22Rv1 (cell line): ENCODE measurements around the gene CD74.
"Not testable (repeated sequence)": the region's sequence is repeated elsewhere in the genome, so short reads cannot be mapped to it uniquely, and the experiment has no call there.

Source experiments
- ZFX ChIP-seq: fragments of 450-650 bp; IDR thresholded peaks from 2 replicates; pipeline ENCODE4 v1.6.1; 2017; ENCODE audit warnings: antibody characterized with exemption, borderline replicate concordance
- TF ChIP-seq, protein P1 (sequence below): fragments of 450-650 bp; IDR thresholded peaks from 2 replicates; pipeline ENCODE4 v1.5.1; 2017; ENCODE audit warnings: mild to moderate bottlenecking

DNA sequence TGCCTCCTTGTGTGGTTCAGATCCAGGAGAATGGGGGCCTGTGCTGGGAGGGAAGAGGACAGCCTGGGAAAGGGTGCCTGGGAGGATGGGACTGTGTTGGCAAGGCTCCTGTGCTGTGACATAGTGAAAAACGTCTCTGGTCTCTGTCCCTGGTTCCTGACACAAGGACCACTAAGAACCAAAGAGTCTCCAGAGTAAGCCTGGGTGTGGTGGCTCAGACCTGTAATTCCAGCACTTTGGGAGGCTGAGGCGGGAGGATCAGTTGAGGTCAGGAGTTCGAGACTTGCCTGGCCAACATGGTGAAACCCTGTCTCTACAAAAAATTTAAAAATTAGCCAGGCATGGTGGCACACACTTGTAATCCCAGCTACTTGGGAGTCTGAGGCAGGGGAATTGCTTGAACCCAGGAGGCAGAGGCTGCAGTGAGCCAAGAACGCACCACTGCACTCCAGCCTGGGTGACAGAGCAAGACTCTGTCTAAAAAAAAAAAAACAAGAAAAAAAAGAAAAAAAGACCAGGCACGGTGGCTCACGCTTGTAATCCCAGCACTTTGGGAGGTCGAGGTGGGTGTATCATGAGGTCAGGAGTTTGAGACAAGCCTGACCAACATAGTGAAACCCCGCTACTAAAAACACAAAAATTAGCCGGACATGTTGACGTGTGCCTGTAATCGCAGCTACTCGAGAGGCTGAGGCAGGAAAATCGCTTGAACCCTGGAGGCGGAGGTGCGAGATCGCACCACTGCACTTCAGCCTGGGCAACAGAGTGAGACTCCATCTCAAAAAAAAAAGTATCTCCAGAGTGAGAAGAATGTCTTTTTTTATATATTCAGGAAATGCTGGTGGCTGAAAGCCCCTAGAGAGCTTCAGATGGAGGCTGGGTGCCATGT lies 1.4 kb upstream of the CD74 start:
- TF ChIP-seq, protein P1, sequence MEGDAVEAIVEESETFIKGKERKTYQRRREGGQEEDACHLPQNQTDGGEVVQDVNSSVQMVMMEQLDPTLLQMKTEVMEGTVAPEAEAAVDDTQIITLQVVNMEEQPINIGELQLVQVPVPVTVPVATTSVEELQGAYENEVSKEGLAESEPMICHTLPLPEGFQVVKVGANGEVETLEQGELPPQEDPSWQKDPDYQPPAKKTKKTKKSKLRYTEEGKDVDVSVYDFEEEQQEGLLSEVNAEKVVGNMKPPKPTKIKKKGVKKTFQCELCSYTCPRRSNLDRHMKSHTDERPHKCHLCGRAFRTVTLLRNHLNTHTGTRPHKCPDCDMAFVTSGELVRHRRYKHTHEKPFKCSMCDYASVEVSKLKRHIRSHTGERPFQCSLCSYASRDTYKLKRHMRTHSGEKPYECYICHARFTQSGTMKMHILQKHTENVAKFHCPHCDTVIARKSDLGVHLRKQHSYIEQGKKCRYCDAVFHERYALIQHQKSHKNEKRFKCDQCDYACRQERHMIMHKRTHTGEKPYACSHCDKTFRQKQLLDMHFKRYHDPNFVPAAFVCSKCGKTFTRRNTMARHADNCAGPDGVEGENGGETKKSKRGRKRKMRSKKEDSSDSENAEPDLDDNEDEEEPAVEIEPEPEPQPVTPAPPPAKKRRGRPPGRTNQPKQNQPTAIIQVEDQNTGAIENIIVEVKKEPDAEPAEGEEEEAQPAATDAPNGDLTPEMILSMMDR = not testable (repeated sequence)
- TF ChIP-seq ZFX = not testable (repeated sequence)
